MM.1S (cell line): ENCODE measurements around the gene CREB5.

ENCODE experiments used
- DNase-seq: peaks from one replicate; pipeline ENCODE4 v3.0.0-alpha.2; 2015
- H2AFZ ChIP-seq: fragments of 300-600 bp; sonication (generic); 2 replicates; pipeline ENCODE4 v1.6.0; 2016; ENCODE audit warnings: antibody characterized with exemption, low read length
- H3F3A ChIP-seq: fragments of 300-600 bp; sonication (generic); 2 replicates; pipeline ENCODE4 v1.6.1; 2016; ENCODE audit warnings: mild to moderate bottlenecking, antibody characterized with exemption, low read length, moderate library complexity, mixed read lengths; ENCODE audit not compliant: insufficient read depth
- H3K27ac ChIP-seq: fragments of 300-600 bp; sonication (generic); 2 replicates; pipeline ENCODE4 v1.5.1; 2016; ENCODE audit warnings: mild to moderate bottlenecking, low read length
- H3K27me3 ChIP-seq: fragments of 300-600 bp; sonication (generic); replicated peaks from 2 replicates; pipeline ENCODE4 v1.6.0; 2016; ENCODE audit warnings: low read length; ENCODE audit not compliant: insufficient read depth
- H3K36me3 ChIP-seq: fragments of 300-600 bp; sonication (generic); replicated peaks from 2 replicates; pipeline ENCODE4 v1.6.1; 2016; ENCODE audit warnings: mild to moderate bottlenecking, low read length, mixed read lengths; ENCODE audit not compliant: insufficient read depth
- H3K4me1 ChIP-seq: fragments of 300-600 bp; sonication (generic); 2 replicates; pipeline ENCODE4 v1.6.1; 2016; ENCODE audit warnings: low read length, mixed read lengths
- H3K4me2 ChIP-seq: fragments of 300-600 bp; sonication (generic); 2 replicates; pipeline ENCODE4 v1.6.0; 2016; ENCODE audit warnings: low read depth, low read length
- H3K4me3 ChIP-seq: fragments of 300-600 bp; sonication (generic); 2 replicates; pipeline ENCODE4 v1.5.1; 2016; ENCODE audit warnings: low read length, mixed read lengths
- H3K79me2 ChIP-seq: fragments of 300-600 bp; sonication (generic); 2 replicates; pipeline ENCODE4 v1.6.1; 2016; ENCODE audit warnings: mixed run types, low read length, mixed read lengths
- H3K9ac ChIP-seq: fragments of 300-600 bp; sonication (generic); 2 replicates; pipeline ENCODE4 v1.6.1; 2016; ENCODE audit warnings: low read length, mixed read lengths
- H3K9me2 ChIP-seq: fragments of 300-600 bp; sonication (generic); replicated peaks from 2 replicates; pipeline ENCODE4 v1.6.1; 2016; ENCODE audit warnings: mild to moderate bottlenecking, low read length, mixed read lengths; ENCODE audit not compliant: insufficient read depth
- H3K9me3 ChIP-seq: fragments of 300-600 bp; sonication (generic); replicated peaks from 2 replicates; pipeline ENCODE4 v1.6.1; 2016; ENCODE audit warnings: mild to moderate bottlenecking, low read length, mixed read lengths; ENCODE audit not compliant: insufficient read depth
- H4K20me1 ChIP-seq: fragments of 300-600 bp; sonication (generic); 2 replicates; pipeline ENCODE4 v1.6.1; 2016; ENCODE audit warnings: mild to moderate bottlenecking, low read length, moderate library complexity, mixed read lengths; ENCODE audit not compliant: insufficient read depth
- CTCF ChIP-seq: fragments of 300-600 bp; sonication (generic); IDR thresholded peaks from 2 replicates; pipeline ENCODE4 v1.5.1; 2016; ENCODE audit warnings: antibody characterized with exemption, low read length, mixed read lengths
- EZH2 ChIP-seq: fragments of 300-600 bp; sonication (generic); optimal IDR thresholded peaks from 2 replicates; pipeline ENCODE3; 2017; ENCODE audit warnings: low read depth, mild to moderate bottlenecking, antibody characterized with exemption, low read length, mixed read lengths
- EZH2phosphoT487 ChIP-seq: fragments of 300-600 bp; sonication (generic); IDR thresholded peaks from 2 replicates; pipeline ENCODE4 v1.6.1; 2018; ENCODE audit warnings: antibody characterized with exemption, low read length

The CREB5 gene

GRCh38 chr7:28856656-28857055 lies 444.3 kb downstream of the CREB5 start:
- Histone ChIP-seq H3K9ac (no peak overlapping the region), H2AFZ (no peak overlapping the region), H4K20me1 (no peaks in the 10 kb centered on the region), H3K27ac (no peak overlapping the region), H3K27me3 (0 out of 2 replicates have a peak, but pooled peaks cover 11% of the 10 kb centered on the region), H3F3A (no peaks in the 10 kb centered on the region), H3K4me1 (peaks cover 5% of the 10 kb centered on the region; the same call in 1 of the 2 replicates), H3K4me2 (no peak overlapping the region), H3K9me2 (no peaks in the 10 kb centered on the region), H3K79me2 (no peaks in the 10 kb centered on the region), H3K4me3 (no peak overlapping the region), H3K9me3 (no peaks in the 10 kb centered on the region), H3K36me3 (no peaks in the 10 kb centered on the region)
- no peak for DNase-seq
- no peak for TF ChIP-seq EZH2phosphoT487

- H2AFZ ChIP-seq = no peak overlapping the region
- H3K4me3 ChIP-seq = no peak overlapping the region
- H4K20me1 ChIP-seq = no peaks in the 10 kb centered on the region
- H3K27ac ChIP-seq = no peak overlapping the region
- no peak for DNase-seq
- H3K79me2 ChIP-seq = no peaks in the 10 kb centered on the region
- H3K36me3 ChIP-seq = no peaks in the 10 kb centered on the region
- H3K4me1 ChIP-seq = peaks cover 5% of the 10 kb centered on the region; the same call in 1 of the 2 replicates
- TF ChIP-seq EZH2 (no peak), EZH2phosphoT487 (no peak), CTCF (no peak)
- H3K9me2 ChIP-seq = no peaks in the 10 kb centered on the region
- no peaks in the 10 kb centered on the region for H3F3A ChIP-seq
- H3K4me2 ChIP-seq = no peak overlapping the region
- H3K9ac ChIP-seq = no peak overlapping the region
- H3K27me3 ChIP-seq = 0 out of 2 replicates have a peak, but pooled peaks cover 5% of the 10 kb centered on the region
- H3K9me3 ChIP-seq = no peaks in the 10 kb centered on the region
Observed at GRCh38 chr7:28858206-28858605, 445.9 kb downstream of the CREB5 start.

- H3K4me2 ChIP-seq = no peak overlapping the region
- peaks cover 5% of the 10 kb centered on the region; the same call in 1 of the 2 replicates for H3K4me1 ChIP-seq
- H3K4me3 ChIP-seq = no peak overlapping the region
- DNase-seq = no peak
- no peak overlapping the region for H3K9ac ChIP-seq
- no peaks in the 10 kb centered on the region for H3K9me2 ChIP-seq
- H2AFZ ChIP-seq = no peak overlapping the region
- no peaks in the 10 kb centered on the region for H3F3A ChIP-seq
- no peak for TF ChIP-seq CTCF
- TF ChIP-seq EZH2 = no peak
- no peak for TF ChIP-seq EZH2phosphoT487
- H3K27me3 ChIP-seq = no peaks in the 10 kb centered on the region
- no peak overlapping the region for H3K27ac ChIP-seq
- no peaks in the 10 kb centered on the region for H3K79me2 ChIP-seq
- no peaks in the 10 kb centered on the region for H4K20me1 ChIP-seq
- H3K9me3 ChIP-seq = no peaks in the 10 kb centered on the region
- no peaks in the 10 kb centered on the region for H3K36me3 ChIP-seq
Observed at GRCh38 chr7:28858895-28859294, 446.6 kb downstream of the CREB5 start.

- H3K27me3 ChIP-seq = no peaks in the 10 kb centered on the region
- H3K79me2 ChIP-seq = no peaks in the 10 kb centered on the region
- TF ChIP-seq EZH2 (no peak), CTCF (no peak), EZH2phosphoT487 (no peak)
- no peak overlapping the region for H3K9ac ChIP-seq
- DNase-seq = no peak
- no peak overlapping the region for H2AFZ ChIP-seq
- no peaks in the 10 kb centered on the region for H3K9me2 ChIP-seq
- no peak overlapping the region for H3K4me3 ChIP-seq
- H3K36me3 ChIP-seq = no peaks in the 10 kb centered on the region
- H3K27ac ChIP-seq = no peak overlapping the region
- H3K9me3 ChIP-seq = no peaks in the 10 kb centered on the region
- H3K4me2 ChIP-seq = no peak overlapping the region
- no peaks in the 10 kb centered on the region for H3K4me1 ChIP-seq
- H3F3A ChIP-seq = no peaks in the 10 kb centered on the region
- H4K20me1 ChIP-seq = no peaks in the 10 kb centered on the region
Observed at GRCh38 chr7:28861825-28862224, 449.5 kb downstream of the CREB5 start.
